ENCODE measurements around the gene ANP32A.

The ANP32A gene

DNA sequence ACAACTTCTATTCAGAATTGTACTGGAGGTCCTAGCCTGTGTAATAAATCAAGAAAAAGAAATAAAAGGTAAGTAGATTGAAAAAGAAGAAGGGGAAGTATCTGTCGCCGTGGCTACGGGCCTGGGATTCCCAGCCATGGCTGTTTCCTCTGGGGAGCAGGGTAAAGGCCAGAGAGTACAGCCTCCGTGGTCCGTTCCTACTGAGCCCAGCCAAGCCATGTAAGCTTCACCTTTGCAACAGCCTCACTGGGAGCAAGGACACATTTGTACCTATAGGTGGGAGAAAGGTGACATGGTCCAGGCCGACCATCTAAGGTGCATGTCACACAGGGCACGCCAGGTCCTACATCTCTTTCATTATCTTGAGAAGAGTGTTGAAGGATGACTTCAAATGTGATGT is 71.3 kb downstream of the ANP32A start:
- TF ChIP-seq POLR2AphosphoS5 (IDR thresholded peaks at IDR 0.05; ENCODE audit: low read depth, low read length) (no peak), TAF1 (IDR thresholded peaks at IDR 0.05; ENCODE audit: borderline replicate concordance, insufficient read depth, low read length) (no peak), SIN3A (IDR thresholded peaks at IDR 0.05; ENCODE audit: borderline replicate concordance, insufficient read depth, low read length) (no peak), FOXP2 (optimal IDR thresholded peaks at IDR 0.05; ENCODE audit: borderline replicate concordance, extremely low read depth, extremely low read length, insufficient read depth) (no peak)
- TF ChIP-seq, protein P1, sequence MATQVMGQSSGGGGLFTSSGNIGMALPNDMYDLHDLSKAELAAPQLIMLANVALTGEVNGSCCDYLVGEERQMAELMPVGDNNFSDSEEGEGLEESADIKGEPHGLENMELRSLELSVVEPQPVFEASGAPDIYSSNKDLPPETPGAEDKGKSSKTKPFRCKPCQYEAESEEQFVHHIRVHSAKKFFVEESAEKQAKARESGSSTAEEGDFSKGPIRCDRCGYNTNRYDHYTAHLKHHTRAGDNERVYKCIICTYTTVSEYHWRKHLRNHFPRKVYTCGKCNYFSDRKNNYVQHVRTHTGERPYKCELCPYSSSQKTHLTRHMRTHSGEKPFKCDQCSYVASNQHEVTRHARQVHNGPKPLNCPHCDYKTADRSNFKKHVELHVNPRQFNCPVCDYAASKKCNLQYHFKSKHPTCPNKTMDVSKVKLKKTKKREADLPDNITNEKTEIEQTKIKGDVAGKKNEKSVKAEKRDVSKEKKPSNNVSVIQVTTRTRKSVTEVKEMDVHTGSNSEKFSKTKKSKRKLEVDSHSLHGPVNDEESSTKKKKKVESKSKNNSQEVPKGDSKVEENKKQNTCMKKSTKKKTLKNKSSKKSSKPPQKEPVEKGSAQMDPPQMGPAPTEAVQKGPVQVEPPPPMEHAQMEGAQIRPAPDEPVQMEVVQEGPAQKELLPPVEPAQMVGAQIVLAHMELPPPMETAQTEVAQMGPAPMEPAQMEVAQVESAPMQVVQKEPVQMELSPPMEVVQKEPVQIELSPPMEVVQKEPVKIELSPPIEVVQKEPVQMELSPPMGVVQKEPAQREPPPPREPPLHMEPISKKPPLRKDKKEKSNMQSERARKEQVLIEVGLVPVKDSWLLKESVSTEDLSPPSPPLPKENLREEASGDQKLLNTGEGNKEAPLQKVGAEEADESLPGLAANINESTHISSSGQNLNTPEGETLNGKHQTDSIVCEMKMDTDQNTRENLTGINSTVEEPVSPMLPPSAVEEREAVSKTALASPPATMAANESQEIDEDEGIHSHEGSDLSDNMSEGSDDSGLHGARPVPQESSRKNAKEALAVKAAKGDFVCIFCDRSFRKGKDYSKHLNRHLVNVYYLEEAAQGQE (IDR thresholded peaks at IDR 0.05; ENCODE audit: insufficient read depth in 1 of 2, low read depth in 2 of 2, low read length in 2 of 2): no peak

DNA sequence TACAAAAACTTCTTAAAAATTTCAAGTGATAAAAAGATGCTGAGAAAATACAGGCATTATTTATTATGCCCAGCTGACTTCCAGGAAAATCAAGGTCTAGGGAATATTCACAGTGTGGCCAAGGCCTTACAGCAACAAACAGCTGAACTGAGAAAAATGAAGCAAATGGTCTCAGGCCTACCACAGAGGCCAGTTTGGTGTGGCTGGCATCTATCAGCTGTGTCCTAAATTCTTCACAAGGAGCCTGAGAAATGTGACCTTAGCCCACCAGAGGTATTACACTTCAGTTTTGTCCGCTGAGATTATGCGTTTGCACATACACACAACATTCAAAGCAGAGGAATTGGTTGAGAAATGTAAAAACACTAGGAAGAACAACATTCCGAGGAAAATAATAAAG is 77.4 kb downstream of the ANP32A start:
- TF ChIP-seq SIN3A (IDR thresholded peaks at IDR 0.05; ENCODE audit: borderline replicate concordance, insufficient read depth, low read length): no peak
- TF ChIP-seq FOXP2 (optimal IDR thresholded peaks at IDR 0.05; ENCODE audit: borderline replicate concordance, extremely low read depth, extremely low read length, insufficient read depth): no peak
- TF ChIP-seq TAF1 (IDR thresholded peaks at IDR 0.05; ENCODE audit: borderline replicate concordance, insufficient read depth, low read length): no peak
- TF ChIP-seq POLR2AphosphoS5 (IDR thresholded peaks at IDR 0.05; ENCODE audit: low read depth, low read length): no peak
- TF ChIP-seq, protein P1 (IDR thresholded peaks at IDR 0.05; ENCODE audit: insufficient read depth in 1 of 2, low read depth in 2 of 2, low read length in 2 of 2): no peak

DNA sequence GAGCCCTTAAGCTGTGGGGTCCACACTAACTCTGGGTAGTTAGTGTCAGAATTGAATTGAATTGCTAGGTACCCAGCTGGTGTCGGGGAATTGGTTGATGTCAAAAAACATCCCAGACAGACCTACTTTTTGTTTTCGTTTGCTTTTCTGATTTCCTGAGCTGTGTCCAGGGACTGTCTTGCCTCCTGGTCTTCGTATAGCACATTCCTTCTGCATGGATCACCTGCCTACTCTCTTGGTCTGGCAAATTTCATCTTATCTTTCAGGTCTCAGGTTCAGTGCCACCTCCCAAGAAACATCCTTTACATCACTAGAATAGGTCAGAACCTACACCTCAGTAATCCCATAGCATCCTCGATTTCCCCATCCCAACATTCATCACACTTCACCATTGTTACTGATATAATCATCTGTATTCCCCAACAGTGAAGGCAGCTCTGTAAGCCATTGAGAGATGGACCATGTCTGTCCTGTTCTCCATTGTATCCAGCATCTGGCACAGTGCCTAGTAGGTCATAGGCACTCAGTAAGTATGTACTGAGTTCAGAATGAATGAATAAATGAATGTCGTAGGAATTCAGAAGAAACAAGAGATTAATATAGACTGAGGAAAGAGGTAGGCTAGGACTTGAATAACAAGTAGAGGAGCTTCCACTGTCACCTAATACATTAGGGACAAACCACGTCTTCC is 81.2 kb downstream of the ANP32A start:
- TF ChIP-seq FOXP2 (optimal IDR thresholded peaks at IDR 0.05; ENCODE audit: borderline replicate concordance, extremely low read depth, extremely low read length, insufficient read depth) (no peak), TAF1 (IDR thresholded peaks at IDR 0.05; ENCODE audit: borderline replicate concordance, insufficient read depth, low read length) (no peak), SIN3A (IDR thresholded peaks at IDR 0.05; ENCODE audit: borderline replicate concordance, insufficient read depth, low read length) (no peak), POLR2AphosphoS5 (IDR thresholded peaks at IDR 0.05; ENCODE audit: low read depth, low read length) (no peak)
- TF ChIP-seq, protein P1 (IDR thresholded peaks at IDR 0.05; ENCODE audit: insufficient read depth in 1 of 2, low read depth in 2 of 2, low read length in 2 of 2): no peak

DNA sequence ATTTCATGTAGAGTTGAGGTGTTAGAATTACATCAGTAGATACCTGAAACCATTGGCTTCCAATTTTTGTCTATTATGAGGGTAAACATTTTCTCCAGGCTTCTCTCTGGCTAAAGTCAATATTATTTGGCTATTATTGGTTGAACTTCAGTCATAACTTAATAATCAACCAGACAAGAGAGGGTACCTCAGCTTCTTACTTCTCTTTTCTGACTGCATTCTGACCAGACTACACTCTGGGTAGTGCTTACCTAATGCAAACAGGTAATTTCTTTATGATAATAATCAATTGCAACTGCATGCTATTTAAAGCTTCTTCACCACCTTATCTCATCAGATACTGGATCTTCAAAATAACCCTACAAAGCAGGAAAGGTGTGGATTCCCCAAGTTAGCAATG is 85.1 kb downstream of the ANP32A start:
- no peak for TF ChIP-seq FOXP2 (optimal IDR thresholded peaks at IDR 0.05; ENCODE audit: borderline replicate concordance, extremely low read depth, extremely low read length, insufficient read depth)
- TF ChIP-seq SIN3A (IDR thresholded peaks at IDR 0.05; ENCODE audit: borderline replicate concordance, insufficient read depth, low read length): no peak
- TF ChIP-seq, protein P1 (IDR thresholded peaks at IDR 0.05; ENCODE audit: insufficient read depth in 1 of 2, low read depth in 2 of 2, low read length in 2 of 2): no peak
- no peak for TF ChIP-seq POLR2AphosphoS5 (IDR thresholded peaks at IDR 0.05; ENCODE audit: low read depth, low read length)
- TF ChIP-seq TAF1 (IDR thresholded peaks at IDR 0.05; ENCODE audit: borderline replicate concordance, insufficient read depth, low read length): no peak
